ENCODE results near the gene LCN15. TPM values are rescaled to one million over a fixed set of nuclear protein-coding genes. Genes with fewer than 3 reads are reported as not detected.

The LCN15 gene
- total RNA-seq, 2 experiments from 2014 or later, result not detected

DNA sequence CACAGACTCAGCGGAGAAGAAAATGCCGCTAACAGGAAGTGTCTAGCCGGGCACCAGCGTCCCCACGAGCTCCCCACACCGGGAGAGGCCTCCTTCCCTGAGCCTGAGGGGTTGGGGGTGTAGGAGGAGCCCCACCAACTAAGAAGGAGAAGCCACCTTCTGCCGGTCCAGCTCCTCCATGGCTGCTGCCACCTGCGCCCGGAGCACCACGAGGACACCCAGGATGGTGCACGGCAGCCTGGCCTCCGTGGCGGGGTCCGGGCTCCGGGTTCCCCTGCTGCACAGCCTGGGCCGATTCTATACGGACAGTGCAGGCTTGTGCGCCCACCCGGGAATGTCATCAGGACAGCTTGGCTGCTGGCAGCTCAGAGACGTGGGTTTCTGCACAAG is 6.6 kb downstream of the LCN15 start:
- POLR2A ChIA-PET, result no interaction called here
- Histone ChIP-seq H4K20me1 (ENCODE audit: insufficient read depth, low read length) (no peaks in the 10 kb centered on the region), H3K9me2 (ENCODE audit: insufficient read depth, low read length) (no peaks in the 10 kb centered on the region), H3K4me3 (ENCODE audit: low read depth, low read length, poor library complexity, severe bottlenecking) (no peak overlapping the region), H3K79me2 (ENCODE audit: insufficient read depth, low read depth, low read length) (no peaks in the 10 kb centered on the region), H3K36me3 (ENCODE audit: insufficient read depth, low read length) (no peaks in the 10 kb centered on the region), H3K9me3 (ENCODE audit: low read length) (peaks cover under 1% of the 10 kb centered on the region; the same call in 1 of the 2 replicates), H3K4me1 (ENCODE audit: insufficient read depth, low read length, poor library complexity, severe bottlenecking) (no peaks in the 10 kb centered on the region), H3K4me2 (ENCODE audit: low read length) (no peak overlapping the region), H3K27ac (ENCODE audit: low read depth, low read length, poor library complexity, severe bottlenecking) (no peak overlapping the region), H2AFZ (ENCODE audit: low read length) (no peak overlapping the region)
- CTCF ChIA-PET (ENCODE audit: unreplicated experiment), result interaction anchor here (0.6 to 0.7 kb wide), 2 partner anchors 34 to 605 kb away, joined by 3 read pairs; no protein-coding TSS in a partner anchor
- no peak for TF ChIP-seq EZH2phosphoT487 (IDR thresholded peaks at IDR 0.05; ENCODE audit: borderline replicate concordance, low read depth, low read length)
- TF ChIP-seq, protein P1, sequence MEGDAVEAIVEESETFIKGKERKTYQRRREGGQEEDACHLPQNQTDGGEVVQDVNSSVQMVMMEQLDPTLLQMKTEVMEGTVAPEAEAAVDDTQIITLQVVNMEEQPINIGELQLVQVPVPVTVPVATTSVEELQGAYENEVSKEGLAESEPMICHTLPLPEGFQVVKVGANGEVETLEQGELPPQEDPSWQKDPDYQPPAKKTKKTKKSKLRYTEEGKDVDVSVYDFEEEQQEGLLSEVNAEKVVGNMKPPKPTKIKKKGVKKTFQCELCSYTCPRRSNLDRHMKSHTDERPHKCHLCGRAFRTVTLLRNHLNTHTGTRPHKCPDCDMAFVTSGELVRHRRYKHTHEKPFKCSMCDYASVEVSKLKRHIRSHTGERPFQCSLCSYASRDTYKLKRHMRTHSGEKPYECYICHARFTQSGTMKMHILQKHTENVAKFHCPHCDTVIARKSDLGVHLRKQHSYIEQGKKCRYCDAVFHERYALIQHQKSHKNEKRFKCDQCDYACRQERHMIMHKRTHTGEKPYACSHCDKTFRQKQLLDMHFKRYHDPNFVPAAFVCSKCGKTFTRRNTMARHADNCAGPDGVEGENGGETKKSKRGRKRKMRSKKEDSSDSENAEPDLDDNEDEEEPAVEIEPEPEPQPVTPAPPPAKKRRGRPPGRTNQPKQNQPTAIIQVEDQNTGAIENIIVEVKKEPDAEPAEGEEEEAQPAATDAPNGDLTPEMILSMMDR (conservative IDR thresholded peaks at IDR 0.05; ENCODE audit: low read length), result no peak
- no TSS peak for BruUV-seq (replicated peaks)
- DNase-seq (ENCODE audit: low spot score), result no peak
- intact Hi-C loops (cut with micrococcal nuclease; ENCODE audit: unreplicated experiment), result no loop called here

DNA sequence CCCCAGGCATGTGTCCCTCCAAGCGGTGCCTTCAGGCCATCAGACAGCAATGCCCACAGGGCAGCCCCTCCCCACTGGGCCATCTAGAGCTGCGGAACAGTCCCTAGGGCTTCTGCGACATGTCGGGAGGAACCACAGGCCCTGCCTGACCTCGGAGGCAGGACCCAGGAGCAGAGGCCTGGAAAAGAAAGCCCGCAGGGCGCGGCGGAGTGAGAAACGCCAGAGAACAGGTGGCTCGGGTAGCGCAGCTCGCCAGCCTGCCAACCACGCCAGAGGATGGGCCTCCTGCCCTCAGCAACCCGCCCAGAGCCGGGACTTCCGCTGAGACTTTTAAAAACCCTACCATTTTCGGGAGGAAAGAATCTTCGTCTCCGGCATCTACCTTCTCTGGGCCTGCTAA is 7.0 kb downstream of the LCN15 start:
- ChIA-PET CTCF (ENCODE audit: unreplicated experiment) (interaction anchor here (0.6 to 0.7 kb wide), 2 partner anchors 34 to 604 kb away, joined by 3 read pairs; no protein-coding TSS in a partner anchor), POLR2A (no interaction called here)
- Histone ChIP-seq H4K20me1 (ENCODE audit: insufficient read depth, low read length) (no peaks in the 10 kb centered on the region), H3K79me2 (ENCODE audit: insufficient read depth, low read depth, low read length) (no peaks in the 10 kb centered on the region), H3K9me3 (ENCODE audit: low read length) (peaks cover 5% of the 10 kb centered on the region; the same call in 1 of the 2 replicates), H3K4me1 (ENCODE audit: insufficient read depth, low read length, poor library complexity, severe bottlenecking) (no peaks in the 10 kb centered on the region), H3K9me2 (ENCODE audit: insufficient read depth, low read length) (no peaks in the 10 kb centered on the region), H2AFZ (ENCODE audit: low read length) (no peak overlapping the region), H3K4me2 (ENCODE audit: low read length) (no peak overlapping the region), H3K4me3 (ENCODE audit: low read depth, low read length, poor library complexity, severe bottlenecking) (no peak overlapping the region), H3K36me3 (ENCODE audit: insufficient read depth, low read length) (no peaks in the 10 kb centered on the region), H3K27ac (ENCODE audit: low read depth, low read length, poor library complexity, severe bottlenecking) (no peak overlapping the region)
- TF ChIP-seq EZH2phosphoT487 (IDR thresholded peaks at IDR 0.05; ENCODE audit: borderline replicate concordance, low read depth, low read length), result no peak
- TF ChIP-seq, protein P1 (conservative IDR thresholded peaks at IDR 0.05; ENCODE audit: low read length), result no peak
- intact Hi-C loops (cut with micrococcal nuclease; ENCODE audit: unreplicated experiment), result no loop called here
- no TSS peak for BruUV-seq (replicated peaks)
- DNase-seq (ENCODE audit: low spot score), result no peak

DNA sequence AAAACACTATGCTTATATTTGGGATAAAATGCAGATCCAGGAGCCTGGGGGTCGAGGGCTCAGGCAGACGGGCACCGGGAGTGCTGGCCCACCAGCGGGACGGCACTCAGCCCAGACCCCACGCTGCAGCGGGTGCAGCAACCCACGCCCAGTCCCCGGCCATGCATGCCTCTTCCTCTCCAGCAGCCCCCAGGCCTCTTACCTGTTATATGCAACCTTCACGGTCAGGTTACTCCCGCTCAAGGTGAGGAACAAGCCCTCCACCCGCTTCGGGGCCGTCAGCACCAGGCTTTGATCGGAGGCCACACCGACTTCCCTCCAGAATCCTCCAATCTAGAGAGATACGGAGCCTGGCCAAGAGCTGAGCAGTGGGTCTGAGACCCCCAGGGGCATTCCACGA is 7.5 kb downstream of the LCN15 start:
- intact Hi-C loops (cut with micrococcal nuclease; ENCODE audit: unreplicated experiment), result no loop called here

More for the DNA sequence above, 7.5 kb downstream of the LCN15 start:
- no peak for TF ChIP-seq EZH2phosphoT487 (IDR thresholded peaks at IDR 0.05; ENCODE audit: borderline replicate concordance, low read depth, low read length)
- TF ChIP-seq, protein P1 (conservative IDR thresholded peaks at IDR 0.05; ENCODE audit: low read length), result no peak
- H3K36me3 ChIP-seq (ENCODE audit: insufficient read depth, low read length), result no peaks in the 10 kb centered on the region
- no peaks in the 10 kb centered on the region for H4K20me1 ChIP-seq (ENCODE audit: insufficient read depth, low read length)
- no peak for DNase-seq (ENCODE audit: low spot score)
- no peaks in the 10 kb centered on the region for H3K79me2 ChIP-seq (ENCODE audit: insufficient read depth, low read depth, low read length)
- H3K4me3 ChIP-seq (ENCODE audit: low read depth, low read length, poor library complexity, severe bottlenecking), result no peak overlapping the region
- no peak overlapping the region for H3K4me2 ChIP-seq (ENCODE audit: low read length)
- POLR2A ChIA-PET, result no interaction called here
- no peak overlapping the region for H2AFZ ChIP-seq (ENCODE audit: low read length)
- H3K9me3 ChIP-seq (ENCODE audit: low read length), result peaks cover 10% of the 10 kb centered on the region; the same call in 1 of the 2 replicates
- no TSS peak for BruUV-seq (replicated peaks)
- no peaks in the 10 kb centered on the region for H3K9me2 ChIP-seq (ENCODE audit: insufficient read depth, low read length)
- H3K4me1 ChIP-seq (ENCODE audit: insufficient read depth, low read length, poor library complexity, severe bottlenecking), result no peaks in the 10 kb centered on the region
- CTCF ChIA-PET (ENCODE audit: unreplicated experiment), result no interaction called here
- no peak overlapping the region for H3K27ac ChIP-seq (ENCODE audit: low read depth, low read length, poor library complexity, severe bottlenecking)

All from OCI-LY7 (cell line).